Measurements from ENCODE around the gene MEX3D.

Gene MEX3D

DNA sequence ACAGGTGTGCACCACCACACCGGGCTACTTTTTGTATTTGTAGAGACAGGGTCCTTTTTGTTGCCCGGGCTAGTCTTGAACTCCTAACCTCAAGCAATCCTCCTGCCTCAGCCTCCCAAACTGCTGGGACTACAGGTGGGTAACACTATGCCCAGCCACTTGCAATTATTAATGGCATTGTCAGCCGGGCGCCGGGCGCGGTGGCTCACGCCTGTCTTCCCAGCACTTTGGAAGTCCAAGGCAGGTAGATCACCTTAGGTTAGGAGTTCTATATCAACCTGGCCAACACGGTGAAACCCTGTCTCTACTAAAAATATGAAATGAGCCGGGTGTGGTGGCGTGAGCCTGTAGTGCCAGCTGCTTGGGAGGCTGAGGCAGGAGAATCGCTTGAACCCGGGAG lies 2.7 kb upstream of the MEX3D start:
- no peak overlapping the region for H3K27ac ChIP-seq
- TF ChIP-seq, protein P1, sequence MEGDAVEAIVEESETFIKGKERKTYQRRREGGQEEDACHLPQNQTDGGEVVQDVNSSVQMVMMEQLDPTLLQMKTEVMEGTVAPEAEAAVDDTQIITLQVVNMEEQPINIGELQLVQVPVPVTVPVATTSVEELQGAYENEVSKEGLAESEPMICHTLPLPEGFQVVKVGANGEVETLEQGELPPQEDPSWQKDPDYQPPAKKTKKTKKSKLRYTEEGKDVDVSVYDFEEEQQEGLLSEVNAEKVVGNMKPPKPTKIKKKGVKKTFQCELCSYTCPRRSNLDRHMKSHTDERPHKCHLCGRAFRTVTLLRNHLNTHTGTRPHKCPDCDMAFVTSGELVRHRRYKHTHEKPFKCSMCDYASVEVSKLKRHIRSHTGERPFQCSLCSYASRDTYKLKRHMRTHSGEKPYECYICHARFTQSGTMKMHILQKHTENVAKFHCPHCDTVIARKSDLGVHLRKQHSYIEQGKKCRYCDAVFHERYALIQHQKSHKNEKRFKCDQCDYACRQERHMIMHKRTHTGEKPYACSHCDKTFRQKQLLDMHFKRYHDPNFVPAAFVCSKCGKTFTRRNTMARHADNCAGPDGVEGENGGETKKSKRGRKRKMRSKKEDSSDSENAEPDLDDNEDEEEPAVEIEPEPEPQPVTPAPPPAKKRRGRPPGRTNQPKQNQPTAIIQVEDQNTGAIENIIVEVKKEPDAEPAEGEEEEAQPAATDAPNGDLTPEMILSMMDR (conservative IDR thresholded peaks at IDR 0.05) = no peak
- TF ChIP-seq ZFX (IDR thresholded peaks at IDR 0.05) = no peak

DNA sequence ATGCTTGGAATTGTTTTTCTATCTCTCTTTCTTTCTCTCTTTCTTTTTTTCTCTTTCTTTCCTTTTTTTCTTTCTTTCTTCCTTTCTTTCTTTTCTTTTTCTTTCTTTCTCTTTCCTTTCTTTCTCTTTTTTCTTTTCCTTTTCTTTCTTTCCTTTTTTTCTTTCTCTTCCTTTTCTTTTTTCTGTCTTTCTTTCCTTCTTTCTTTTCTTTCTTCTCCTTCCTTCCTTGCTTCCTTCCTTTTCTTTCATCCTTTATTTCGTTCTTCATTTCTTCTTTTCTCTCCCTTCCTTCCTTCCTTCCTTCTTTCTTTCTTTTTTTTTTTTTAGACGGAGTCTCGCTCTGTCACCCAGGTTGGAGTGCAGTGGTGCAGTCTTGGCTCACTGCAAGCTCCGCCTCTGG lies 1.9 kb upstream of the MEX3D start:
- H3K27ac ChIP-seq = peak overlapping the region; percentile 61
- TF ChIP-seq, protein P1 (conservative IDR thresholded peaks at IDR 0.05) = no peak
- TF ChIP-seq ZFX (IDR thresholded peaks at IDR 0.05) = no peak

DNA sequence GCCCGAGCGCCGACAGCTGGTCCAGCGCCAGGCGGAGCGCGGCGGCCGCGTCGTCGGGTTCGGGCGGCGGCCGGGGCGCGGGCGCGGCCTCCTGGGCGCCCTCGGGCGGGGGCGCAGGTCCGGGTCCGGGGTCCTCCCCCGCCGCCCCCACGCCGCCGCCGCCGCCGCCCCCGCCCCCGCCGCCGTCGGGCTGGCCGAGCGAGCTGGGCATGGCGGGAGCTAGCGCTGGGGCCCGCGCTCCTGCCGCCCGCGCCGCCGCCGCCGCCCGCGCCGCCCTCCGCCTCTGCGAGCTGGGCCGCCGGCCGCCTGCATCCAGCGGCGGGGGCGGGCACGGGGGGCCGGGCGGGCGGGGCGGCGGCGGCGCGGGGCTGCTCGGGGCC lies 287 bp downstream of the MEX3D start:
- TF ChIP-seq, protein P1 (conservative IDR thresholded peaks at IDR 0.05) = no peak
- TF ChIP-seq ZFX (IDR thresholded peaks at IDR 0.05) = no peak
- H3K27ac ChIP-seq = peak overlapping the region; percentile 83

DNA sequence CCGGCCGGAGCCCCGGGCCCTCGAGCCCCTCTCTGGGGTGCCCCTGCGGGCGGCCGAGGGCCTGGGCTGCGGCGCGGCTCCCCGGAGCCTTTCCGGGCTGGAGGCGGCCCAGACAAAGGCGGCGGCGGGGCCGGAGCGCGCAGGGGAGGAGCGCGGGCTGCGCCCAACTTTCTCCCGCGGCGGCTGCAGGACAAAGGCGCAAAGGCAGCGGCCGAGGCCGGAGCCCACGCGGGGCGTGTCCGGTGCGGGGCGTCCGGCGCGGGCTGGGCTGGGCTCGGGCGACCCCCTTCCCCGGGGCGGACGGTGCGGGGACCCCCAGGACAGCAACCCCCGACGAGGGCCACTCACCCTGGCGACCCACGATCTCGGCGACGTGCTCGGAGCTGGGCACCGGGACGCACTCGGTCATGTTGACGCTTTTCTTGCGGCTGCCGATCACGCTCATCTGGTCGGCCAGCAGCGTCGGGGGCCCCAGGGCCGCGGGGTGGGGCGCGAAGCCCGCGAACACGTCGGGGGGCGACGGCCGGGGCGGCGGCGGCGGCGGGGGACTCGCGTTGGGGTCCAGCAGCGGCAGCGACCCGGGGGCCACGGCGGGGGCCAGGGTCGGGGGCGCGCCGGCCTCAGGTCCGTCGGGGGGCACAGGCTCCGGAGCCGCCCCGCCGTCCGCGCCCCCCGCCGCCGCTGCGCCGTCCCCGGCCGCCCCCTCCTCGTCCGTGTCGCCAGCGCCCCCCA lies 843 bp downstream of the MEX3D start:
- TF ChIP-seq, protein P1 (conservative IDR thresholded peaks at IDR 0.05) = no peak
- peak; percentile 57; the same call in 1 of the 2 replicates for TF ChIP-seq ZFX (IDR thresholded peaks at IDR 0.05)
- peak overlapping the region; percentile 83 for H3K27ac ChIP-seq

DNA sequence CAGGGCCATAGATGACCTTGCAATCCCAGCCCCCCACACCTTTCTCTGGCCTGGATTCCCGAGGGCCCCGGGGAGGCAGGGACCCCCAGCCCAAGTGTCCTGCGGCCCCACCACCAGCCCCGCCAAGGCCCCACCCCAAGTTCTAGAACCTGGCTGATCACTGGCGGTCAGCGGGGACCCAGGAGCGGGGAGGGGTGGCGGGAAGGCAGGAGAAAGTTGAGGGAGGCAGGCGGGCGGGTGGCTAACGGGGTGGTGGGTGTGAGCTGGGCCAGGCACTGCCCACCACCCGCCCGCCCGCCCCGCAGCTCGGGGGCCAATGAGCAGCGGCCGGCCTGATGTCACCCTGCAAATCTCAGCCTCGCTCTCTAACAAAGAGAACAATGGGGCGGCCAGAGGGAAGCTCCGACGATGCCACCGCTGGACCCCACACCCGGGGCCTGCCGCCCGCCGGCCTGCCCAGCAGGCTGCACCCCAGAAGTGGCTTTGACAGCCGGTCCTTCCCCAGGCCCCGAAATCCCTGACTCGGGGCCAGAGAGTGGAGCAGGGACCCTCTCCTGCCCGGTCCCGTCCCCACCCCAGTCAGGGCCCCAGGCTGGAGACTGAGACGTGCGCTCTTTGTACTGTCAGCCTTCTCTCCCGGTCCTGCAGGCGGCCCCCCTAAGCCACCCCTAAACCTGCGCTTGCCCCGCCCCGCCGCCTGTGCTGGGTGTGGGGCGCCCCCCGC lies 1.6 kb downstream of the MEX3D start:
- peak overlapping the region; percentile 83 for H3K27ac ChIP-seq
- TF ChIP-seq, protein P1 (conservative IDR thresholded peaks at IDR 0.05) = no peak
- no peak for TF ChIP-seq ZFX (IDR thresholded peaks at IDR 0.05)

DNA sequence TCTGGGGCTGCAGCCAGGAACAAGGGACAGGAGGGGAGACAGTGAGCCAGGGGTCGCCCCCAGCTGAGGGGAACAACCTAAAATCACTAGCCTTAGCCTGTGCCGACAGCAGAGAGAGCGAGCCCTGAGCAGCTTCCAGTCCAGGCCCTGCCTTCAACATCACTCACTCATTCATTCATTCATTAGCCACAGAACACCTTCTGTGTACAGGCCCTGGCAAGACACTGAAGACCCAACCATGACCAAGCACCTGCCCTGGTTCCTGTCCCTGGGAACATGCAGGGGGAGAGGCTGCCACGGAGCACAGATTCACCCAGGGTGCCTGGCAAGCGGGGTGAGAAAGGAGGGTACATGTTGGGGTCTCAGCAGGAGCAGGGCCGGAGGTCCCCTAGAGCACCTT lies 4.9 kb downstream of the MEX3D start:
- TF ChIP-seq, protein P1 (conservative IDR thresholded peaks at IDR 0.05) = no peak
- no peak for TF ChIP-seq ZFX (IDR thresholded peaks at IDR 0.05)

DNA sequence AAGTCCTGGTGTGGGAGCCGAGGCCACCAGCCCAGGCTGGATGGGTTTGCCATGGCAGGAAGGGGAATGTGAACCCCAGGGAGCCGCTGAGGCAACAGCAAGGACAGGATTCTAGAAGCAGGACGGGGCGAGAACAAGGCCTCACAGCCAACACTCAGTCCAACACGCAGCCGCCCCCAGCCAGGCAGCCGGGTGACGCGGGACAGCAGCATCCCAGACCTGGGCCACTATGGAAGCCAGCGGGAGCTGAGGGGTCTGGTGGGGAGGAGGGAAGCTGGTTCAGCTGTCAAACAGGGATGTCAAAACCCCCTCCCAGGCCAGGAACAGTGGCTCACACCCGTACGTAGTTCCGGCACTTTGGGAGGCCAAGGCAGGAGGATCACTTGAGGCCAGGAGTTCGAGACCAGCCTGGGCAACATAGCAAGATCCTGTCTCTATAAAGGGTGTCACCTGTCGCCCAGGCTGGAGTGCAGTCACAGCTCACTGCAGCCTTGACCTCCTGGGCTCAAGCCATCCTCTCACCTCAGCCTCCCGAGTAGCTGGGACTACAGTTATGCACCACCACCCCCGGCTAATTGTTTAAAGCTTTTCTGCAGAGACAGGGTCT lies 6.8 kb downstream of the MEX3D start:
- H3K27ac ChIP-seq = no peak overlapping the region
- TF ChIP-seq, protein P1 (conservative IDR thresholded peaks at IDR 0.05) = no peak
- TF ChIP-seq ZFX (IDR thresholded peaks at IDR 0.05) = no peak

More for the DNA sequence above, 4.9 kb downstream of the MEX3D start:
- no peak overlapping the region for H3K27ac ChIP-seq

All from C4-2B (cell line).